ENCODE results near the gene EPB41L3. TPM values are rescaled to one million over a fixed set of nuclear protein-coding genes. Genes with fewer than 3 reads are reported as not detected.

Gene EPB41L3
- total RNA-seq, 2 experiments from 2014 or later, result 0.31 TPM; not detected in 1

DNA sequence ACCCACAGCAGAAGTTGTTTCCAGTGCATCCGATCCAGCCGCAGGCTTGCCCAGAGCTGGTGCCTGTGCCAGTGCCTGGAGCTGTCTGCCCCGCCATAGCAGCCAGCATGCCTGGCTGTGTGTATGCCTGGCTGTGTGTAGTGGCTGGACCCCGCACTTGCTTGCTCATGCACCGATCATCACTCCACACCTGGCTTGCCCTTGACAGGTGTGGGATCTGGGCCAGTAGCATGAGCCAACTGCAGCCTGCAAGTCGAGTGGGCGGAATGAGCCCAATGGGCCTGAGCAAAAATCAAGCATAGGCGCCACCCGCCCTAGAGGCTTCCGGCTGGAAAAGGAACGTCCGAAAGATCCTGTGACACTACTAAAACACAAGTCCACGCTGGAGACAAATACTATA is 74.5 kb downstream of the EPB41L3 start:
- ChIA-PET POLR2A (no interaction called here), CTCF (interaction anchor here (2.2 kb wide), 1 partner anchor 12 kb away, joined by 9 read pairs; no protein-coding TSS in a partner anchor)
- no peak for DNase-seq
- H3K27me3 Mint-ChIP-seq, result peaks cover 10% of the 10 kb centered on the region
- TF ChIP-seq CTCF (IDR thresholded peaks at IDR 0.05), result no peak
- no peaks in the 10 kb centered on the region for H3K4me1 Mint-ChIP-seq (ENCODE audit: low read depth)
- no peak overlapping the region for H3K27ac Mint-ChIP-seq
- intact Hi-C loops (cut with micrococcal nuclease), result no loop called here
- no peak overlapping the region for H3K4me3 Mint-ChIP-seq
- H3K9me3 Mint-ChIP-seq, result no peaks in the 10 kb centered on the region
- ATAC-seq, result no peak
- no peaks in the 10 kb centered on the region for H3K36me3 Mint-ChIP-seq (ENCODE audit: low read depth)

- no peak for ATAC-seq
Measured at GRCh38 chr18:5468394-5468793, 75.4 kb downstream of the EPB41L3 start.

GRCh38 chr18:5467671-5468070 is 76.1 kb downstream of the EPB41L3 start:
- intact Hi-C loops (cut with micrococcal nuclease), result no loop called here
- ATAC-seq (no peak), DNase-seq (no peak)
- Mint-ChIP-seq H3K4me3 (no peak overlapping the region), H3K27ac (no peak overlapping the region), H3K4me1 (ENCODE audit: low read depth) (no peaks in the 10 kb centered on the region), H3K36me3 (ENCODE audit: low read depth) (no peaks in the 10 kb centered on the region), H3K9me3 (no peaks in the 10 kb centered on the region), H3K27me3 (peaks cover 11% of the 10 kb centered on the region)
- ChIA-PET CTCF (interaction anchor here (1.4 kb wide), 1 partner anchor 9 kb away, joined by 3 read pairs; no protein-coding TSS in a partner anchor), POLR2A (no interaction called here)
- no peak for TF ChIP-seq CTCF (IDR thresholded peaks at IDR 0.05)

More at GRCh38 chr18:5468394-5468793, 75.4 kb downstream of the EPB41L3 start:
- Mint-ChIP-seq H3K4me1 (ENCODE audit: low read depth) (no peaks in the 10 kb centered on the region), H3K4me3 (no peak overlapping the region), H3K9me3 (no peaks in the 10 kb centered on the region), H3K27me3 (peaks cover 8% of the 10 kb centered on the region), H3K36me3 (ENCODE audit: low read depth) (no peaks in the 10 kb centered on the region), H3K27ac (no peak overlapping the region)
- DNase-seq, result no peak
- intact Hi-C loops (cut with micrococcal nuclease), result no loop called here
- TF ChIP-seq CTCF (IDR thresholded peaks at IDR 0.05), result no peak
- CTCF ChIA-PET, result interaction anchor here (2.2 kb wide), 1 partner anchor 11 kb away, joined by 9 read pairs; no protein-coding TSS in a partner anchor
- POLR2A ChIA-PET, result no interaction called here

DNA sequence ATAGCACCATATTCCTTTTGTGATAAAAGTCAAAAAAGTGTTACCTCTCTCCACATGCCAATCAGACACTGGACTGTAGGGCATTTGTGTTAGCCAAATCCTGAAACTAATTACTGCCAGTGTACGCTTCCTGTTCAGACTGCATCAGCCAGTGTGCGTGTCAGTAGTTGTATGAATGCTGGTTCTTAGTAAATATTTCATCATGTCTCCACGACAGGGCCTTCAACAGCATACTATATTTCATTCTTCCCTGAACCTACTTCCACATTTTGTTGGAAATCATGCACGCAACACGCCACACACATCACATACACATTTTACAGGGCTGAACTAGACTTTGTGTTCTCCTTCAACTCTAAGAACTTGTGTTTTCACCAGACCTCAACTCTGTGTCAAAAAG is 77.5 kb downstream of the EPB41L3 start:
- Mint-ChIP-seq H3K4me1 (ENCODE audit: low read depth) (no peaks in the 10 kb centered on the region), H3K27ac (no peak overlapping the region), H3K36me3 (ENCODE audit: low read depth) (no peaks in the 10 kb centered on the region), H3K9me3 (no peaks in the 10 kb centered on the region), H3K4me3 (no peak overlapping the region), H3K27me3 (peaks cover 11% of the 10 kb centered on the region)
- ChIA-PET CTCF (interaction anchor here (1.0 kb wide), 1 partner anchor 9 kb away, joined by 3 read pairs; no protein-coding TSS in a partner anchor), POLR2A (no interaction called here)
- ATAC-seq (no peak), DNase-seq (no peak)
- no peak for TF ChIP-seq CTCF (IDR thresholded peaks at IDR 0.05)
- intact Hi-C loops (cut with micrococcal nuclease), result no loop called here

GRCh38 chr18:5464251-5464650 is 79.5 kb downstream of the EPB41L3 start:
- Mint-ChIP-seq H3K4me1 (ENCODE audit: low read depth) (no peaks in the 10 kb centered on the region), H3K9me3 (no peaks in the 10 kb centered on the region), H3K27me3 (peaks cover 11% of the 10 kb centered on the region), H3K36me3 (ENCODE audit: low read depth) (no peaks in the 10 kb centered on the region), H3K27ac (no peak overlapping the region), H3K4me3 (no peak overlapping the region)
- ATAC-seq, result no peak
- DNase-seq, result no peak
- POLR2A ChIA-PET, result no interaction called here
- intact Hi-C loops (cut with micrococcal nuclease), result no loop called here
- CTCF ChIA-PET, result no interaction called here
- TF ChIP-seq CTCF (IDR thresholded peaks at IDR 0.05), result no peak
